Stimulated activated CD8-positive, alpha-beta memory T cell treated with anti-CD3 and anti-CD28 coated beads, Interleukin-15, amount 100 ng/mL, for 1 hour (primary cell): ENCODE data around the gene IFNW1.
"Not testable (repeated sequence)": the region's sequence is repeated elsewhere in the genome, so short reads cannot be mapped to it uniquely, and the experiment has no call there.

ENCODE experiments used
- DNase-seq: peaks from one replicate; pipeline ENCODE4 v3.0.0-alpha.2; 2020; ENCODE audit warnings: low read depth

IFNW1 gene

DNA sequence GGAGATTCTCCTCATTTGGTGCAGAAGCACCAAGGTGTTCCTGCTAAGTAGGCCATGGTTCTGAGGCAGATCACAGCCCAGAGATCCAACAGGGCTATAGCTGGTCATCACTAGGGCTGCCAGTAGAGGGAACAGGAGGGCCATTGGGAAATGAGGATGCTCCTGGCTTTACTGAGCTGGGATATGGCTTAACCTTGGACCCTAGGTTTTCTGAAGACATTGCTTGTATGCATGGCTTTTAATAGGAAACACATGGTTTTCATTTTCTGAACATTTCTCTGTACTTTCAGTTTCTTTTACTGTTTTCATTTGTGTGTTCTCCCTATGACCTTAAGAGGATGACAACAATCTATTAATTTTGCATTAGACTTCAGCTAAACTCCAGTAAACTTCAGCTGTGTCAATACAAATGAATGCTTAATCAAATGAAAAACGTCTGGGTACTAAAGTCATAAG lies at the start of gene IFNW1:
TSS of gene IFNW1 (minus strand) at position 406 of the 456 bp plus-strand sequence. CDS start at position 144, 262 bp downstream.
- no peak for DNase-seq

DNA sequence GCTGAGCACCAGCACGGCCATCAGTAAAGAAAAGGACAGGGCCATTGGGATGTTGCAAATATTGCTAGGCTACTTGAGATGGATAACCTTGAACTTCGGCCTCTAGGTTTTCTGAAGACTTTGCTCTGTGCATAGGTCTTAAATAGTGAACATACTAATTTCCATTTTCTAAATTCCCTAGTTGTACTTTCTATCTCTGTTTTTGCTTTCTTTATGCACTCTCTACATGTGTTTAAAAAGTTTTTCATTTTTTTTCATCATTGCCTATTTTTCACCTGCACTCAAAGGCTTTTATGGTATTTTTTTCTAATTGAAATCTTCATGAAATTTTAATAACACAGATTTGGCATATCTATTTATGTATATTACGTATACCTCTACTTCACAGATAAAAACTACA lies 45.9 kb upstream of the IFNW1 start, which contains the start of gene IFNA4:
TSS of gene IFNA4 (minus strand) at position 101 of the 400 bp plus-strand sequence. CDS start at position 45, 56 bp downstream.
- not testable (repeated sequence) for DNase-seq

- not testable (repeated sequence) for DNase-seq
Measured at GRCh38 chr9:21182810-21183736, 41.4 kb upstream of the IFNW1 start.

- DNase-seq: no peak
Measured at GRCh38 chr9:21174671-21175070, 33.0 kb upstream of the IFNW1 start.

- DNase-seq: no peak
Measured at GRCh38 chr9:21172156-21172555, 30.5 kb upstream of the IFNW1 start.

DNA sequence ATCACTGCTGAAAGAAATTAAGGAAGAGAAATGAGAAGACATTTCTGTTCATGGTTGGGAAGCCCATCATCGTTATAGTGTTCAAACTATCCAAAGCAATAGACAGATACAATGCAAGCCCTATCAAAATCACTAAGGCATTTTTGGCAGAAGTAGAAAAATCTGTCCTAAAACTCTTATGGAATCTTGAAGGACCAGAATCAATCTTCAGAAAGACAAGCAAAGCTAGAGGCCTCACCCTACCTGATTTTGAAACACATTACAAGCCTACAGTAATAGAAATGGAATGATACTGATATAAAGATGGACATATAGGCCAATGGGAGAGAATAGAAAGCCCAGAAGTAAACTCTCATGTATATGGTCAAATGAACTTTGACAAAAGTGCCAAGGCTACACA lies 29.7 kb upstream of the IFNW1 start:
- DNase-seq: no peak

- not testable (repeated sequence) for DNase-seq
Measured at GRCh38 chr9:21166560-21166959, 24.9 kb upstream of the IFNW1 start, which contains the start of gene IFNA21. IFNA21 (minus strand) TSS chr9:21166660; CDS start chr9:21166612, 48 bp downstream.

DNA sequence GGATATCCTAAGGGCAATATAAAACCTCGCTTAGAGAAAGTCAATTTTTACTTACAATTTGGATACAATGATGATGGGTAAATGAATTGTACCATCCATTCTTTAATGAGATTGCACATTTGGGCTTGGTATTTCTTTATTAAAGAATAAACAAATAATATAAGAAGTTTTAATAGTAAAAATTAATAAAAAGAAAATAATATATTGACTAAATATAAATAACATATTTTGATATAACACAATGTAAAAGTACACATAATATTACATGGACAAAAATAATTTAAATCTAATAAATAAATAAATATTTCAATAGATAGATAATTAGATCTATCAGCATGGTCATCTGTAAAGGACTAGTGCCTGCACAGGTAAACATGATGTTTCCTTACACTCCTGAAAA lies 23.9 kb upstream of the IFNW1 start:
- no peak for DNase-seq

- no peak for DNase-seq
Measured at GRCh38 chr9:21160178-21160577, 18.5 kb upstream of the IFNW1 start.

GRCh38 chr9:21155501-21155900 lies 13.9 kb upstream of the IFNW1 start:
- no peak for DNase-seq

DNA sequence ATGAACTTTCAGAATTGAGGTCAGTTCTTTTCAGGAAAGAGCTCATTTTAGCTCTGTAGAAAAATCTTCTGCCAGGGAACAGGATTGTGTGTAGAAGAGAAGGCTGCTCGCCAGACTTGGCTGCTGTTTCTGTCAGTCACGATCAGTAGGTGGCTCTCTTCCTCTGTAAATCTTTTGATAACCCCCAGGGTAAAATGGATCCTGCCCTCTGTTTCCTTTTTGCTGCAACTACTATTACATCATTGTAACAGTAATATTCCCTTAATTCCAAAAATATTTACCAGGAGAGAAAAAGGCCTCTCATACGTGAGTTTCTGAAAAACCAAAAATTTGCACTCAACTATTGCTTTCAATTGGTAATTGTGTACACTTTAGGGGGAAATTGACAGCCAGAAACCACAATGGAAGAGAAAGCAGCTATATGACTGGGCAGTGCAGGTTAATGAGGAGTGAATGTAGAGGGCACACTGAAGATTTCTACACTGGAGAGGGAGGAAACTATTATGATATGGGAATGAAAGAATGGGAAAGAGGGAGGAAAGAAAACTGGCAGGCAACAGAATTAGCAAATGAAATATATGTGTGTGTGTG lies 12.5 kb upstream of the IFNW1 start:
- DNase-seq: no peak

DNA sequence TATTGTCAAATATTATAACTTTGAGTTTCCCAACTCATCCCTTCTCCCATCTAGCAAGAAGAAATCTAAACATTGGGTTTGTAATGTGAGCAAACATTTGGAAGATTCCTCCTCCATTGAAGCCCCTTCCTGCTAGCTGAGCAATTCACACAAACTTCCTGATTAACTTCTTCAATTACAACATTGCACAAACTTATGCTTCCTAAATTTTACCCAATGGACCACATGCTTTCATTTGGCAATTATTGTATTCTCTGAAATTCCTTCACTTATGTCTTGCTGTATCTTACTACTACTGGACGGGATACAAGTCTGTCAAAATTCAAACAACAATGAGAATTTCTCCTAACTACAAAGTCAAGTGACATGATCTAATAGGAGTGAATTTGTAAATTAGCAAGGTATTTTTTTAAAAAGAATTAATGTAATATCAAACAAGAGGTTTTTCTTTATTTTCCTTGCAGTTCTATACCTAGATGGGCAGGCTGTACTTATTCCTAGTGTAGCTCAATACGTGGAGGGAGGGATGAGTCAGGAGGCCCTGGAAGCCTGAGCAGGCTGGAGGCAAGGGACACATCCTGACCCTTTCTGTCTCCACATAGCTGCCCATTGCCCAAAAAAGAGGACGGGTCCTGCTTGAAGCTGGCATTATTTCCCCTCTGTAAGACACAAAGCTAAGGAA lies 11.8 kb upstream of the IFNW1 start:
- no peak for DNase-seq

- DNase-seq: no peak
Measured at GRCh38 chr9:21144603-21145002, 3.0 kb upstream of the IFNW1 start.

DNA sequence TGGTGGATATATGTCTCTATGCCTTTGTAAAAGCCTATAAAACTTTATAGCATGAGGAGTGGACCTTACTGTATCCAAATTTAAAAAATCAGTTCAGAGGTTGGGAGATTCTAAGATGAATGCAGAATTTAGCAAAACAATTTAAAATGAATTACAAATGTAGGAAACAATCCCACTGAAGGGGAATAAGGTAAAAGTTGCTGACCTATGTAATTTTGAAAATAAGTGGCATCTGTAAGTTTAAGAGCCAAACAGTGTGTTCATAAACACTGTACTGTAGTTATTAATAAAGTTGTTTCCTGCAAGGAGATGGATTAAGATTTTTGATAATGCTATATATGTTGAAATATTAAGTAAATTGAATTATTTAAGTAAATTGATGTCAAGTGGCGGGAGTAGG lies 4.6 kb downstream of the IFNW1 start:
- DNase-seq: no peak

DNA sequence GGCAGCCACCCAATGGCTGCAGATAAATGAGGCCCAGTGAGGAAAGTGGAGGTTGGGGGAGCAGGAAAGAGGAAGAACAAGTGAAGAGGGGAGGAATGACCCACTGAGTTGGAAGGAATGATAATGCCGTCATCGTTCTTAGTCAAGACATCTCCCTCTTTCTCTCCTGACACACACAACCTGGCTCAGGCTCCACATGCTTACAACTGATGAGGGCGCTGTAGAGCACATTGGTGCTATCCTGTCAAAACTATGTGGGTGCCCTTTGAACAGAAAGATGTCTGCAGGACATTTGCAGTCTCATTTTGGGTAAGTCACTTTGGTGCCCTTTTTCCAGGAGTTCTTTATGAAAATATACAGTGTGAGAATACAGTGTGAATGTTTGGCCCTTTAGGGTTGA lies 5.9 kb downstream of the IFNW1 start:
- DNase-seq: no peak

DNA sequence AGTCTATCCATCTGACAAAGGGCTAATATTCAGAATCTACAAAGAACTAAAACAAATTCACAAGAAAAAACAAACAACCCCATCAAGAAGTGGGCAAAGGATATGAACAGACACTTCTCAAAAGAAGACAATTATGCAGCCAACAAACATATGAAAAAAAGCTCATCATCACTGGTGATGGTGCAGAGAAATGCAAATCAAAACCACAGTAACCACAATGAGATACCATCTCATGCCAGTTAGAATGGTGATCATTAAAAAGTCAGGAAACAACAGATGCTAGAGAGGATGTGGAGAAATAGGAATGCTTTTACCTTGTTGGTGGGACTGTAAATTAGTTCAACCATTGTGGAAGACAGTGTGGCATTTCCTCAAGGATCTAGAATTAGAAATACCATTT lies 13.4 kb downstream of the IFNW1 start:
- DNase-seq: not testable (repeated sequence)

GRCh38 chr9:21121595-21122251 lies 19.9 kb downstream of the IFNW1 start:
- no peak for DNase-seq

DNA sequence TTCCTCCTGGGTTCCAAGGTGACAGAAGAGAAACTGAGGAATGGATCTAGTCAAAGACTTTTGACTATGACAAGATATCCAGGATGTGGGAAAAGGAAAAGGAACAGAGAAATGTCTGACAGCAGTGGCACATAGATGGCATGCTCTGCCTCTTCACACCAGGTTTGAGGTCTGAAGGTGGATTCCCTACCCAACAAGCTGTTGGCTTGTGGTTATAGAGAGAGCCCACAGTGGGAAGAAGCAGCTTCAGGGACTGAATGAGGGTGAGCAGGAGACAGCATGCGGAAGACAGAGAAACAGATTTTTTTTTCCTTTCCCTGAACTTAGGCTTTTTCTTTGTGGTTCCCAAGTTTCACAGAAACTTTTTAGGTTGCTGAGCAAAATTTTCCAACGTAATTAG lies 20.6 kb downstream of the IFNW1 start:
- DNase-seq: no peak

DNA sequence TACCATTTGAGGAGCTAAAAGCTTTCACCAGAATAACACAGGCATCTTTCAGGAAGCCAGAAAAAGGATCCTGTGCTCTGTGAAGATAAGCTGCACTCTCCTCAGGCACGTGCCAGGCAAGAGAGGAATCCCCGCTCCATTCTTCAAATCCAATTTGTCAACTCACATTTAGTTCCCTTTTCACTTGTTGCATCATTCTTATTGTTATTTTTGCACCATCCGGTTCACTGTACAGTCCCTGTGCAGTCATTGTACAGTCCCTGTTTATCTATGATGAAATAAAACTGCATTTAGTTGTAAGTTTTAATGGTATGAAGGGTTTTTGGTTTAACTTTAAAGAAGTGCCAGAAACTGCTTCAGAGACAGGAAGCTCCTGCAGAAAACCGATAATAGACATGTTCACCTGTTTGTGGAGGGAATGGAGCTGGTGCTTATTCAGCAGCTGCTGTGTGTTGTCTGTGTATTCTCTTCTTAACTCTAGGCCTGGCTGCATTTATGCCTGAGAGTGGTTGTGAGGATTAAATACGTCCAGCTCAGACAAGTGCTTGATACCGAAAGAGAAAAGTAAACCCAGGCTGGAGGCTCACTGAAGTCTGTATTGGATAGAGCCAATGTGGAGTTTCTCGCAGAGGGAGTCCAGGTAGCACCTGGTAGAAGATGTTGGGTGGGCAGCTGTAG lies 22.4 kb downstream of the IFNW1 start:
- no peak for DNase-seq

- no peak for DNase-seq
Measured at GRCh38 chr9:21114311-21114710, 27.3 kb downstream of the IFNW1 start.
